HepG2 (cell line): ENCODE measurements around the gene SCT. TPM values are rescaled to one million over a fixed set of nuclear protein-coding genes. Genes with fewer than 3 reads are reported as not detected.
A peak's percentile ranks its signal among the peaks of the same experiment; 100 is the strongest.

Experiments
- ESRRA ChIP-seq: sonication (generic); formaldehyde crosslinking; IDR thresholded peaks from 2 replicates; pipeline ENCODE4 v1.5.1; 2020; ENCODE audit warnings: mild to moderate bottlenecking, low read depth, missing genetic modification reagents
- FOSL1 ChIP-seq: sonication (generic); formaldehyde crosslinking; IDR thresholded peaks from 2 replicates; pipeline ENCODE4 v1.9.0; 2021; ENCODE audit warnings: missing genetic modification reagents, borderline replicate concordance
- GMEB2 ChIP-seq: IDR thresholded peaks from 2 replicates; pipeline ENCODE4 v1.6.1; 2016; ENCODE audit warnings: missing biosample characterization, missing genetic modification reagents, low read depth
- HIC2 ChIP-seq: sonication (generic); formaldehyde crosslinking; IDR thresholded peaks from 2 replicates; pipeline ENCODE4 v1.9.0; 2022; ENCODE audit warnings: low read depth, missing genetic modification reagents
- HMG20A ChIP-seq: IDR thresholded peaks from 2 replicates; pipeline ENCODE4 v1.6.1; 2016; ENCODE audit warnings: borderline replicate concordance
- KLF6 ChIP-seq: IDR thresholded peaks from 2 replicates; pipeline ENCODE4 v1.8.0; 2016; ENCODE audit warnings: missing biosample characterization, missing genetic modification reagents
- PLSCR1 ChIP-seq: sonication (generic); formaldehyde crosslinking; IDR thresholded peaks from 2 replicates; pipeline ENCODE4 v1.5.0; 2020; ENCODE audit warnings: missing genetic modification reagents, mild to moderate bottlenecking, borderline replicate concordance
- RAD21 ChIP-seq: fragments of 450-650 bp; formaldehyde crosslinking; IDR thresholded peaks from 2 replicates; pipeline ENCODE4 v1.5.0; 2020; ENCODE audit warnings: mild to moderate bottlenecking
- RARA ChIP-seq: IDR thresholded peaks from 2 replicates; pipeline ENCODE4 v1.6.1; 2016; ENCODE audit warnings: missing genetic modification reagents, missing compliant biosample characterization
- SRSF9 ChIP-seq: fragments of 200-400 bp; formaldehyde crosslinking; IDR thresholded peaks from 2 replicates; pipeline ENCODE4 v1.6.1; 2018; ENCODE audit warnings: borderline replicate concordance, mild to moderate bottlenecking, low read depth, low read length; ENCODE audit not compliant: insufficient read depth, poor library complexity, severe bottlenecking
- STAT6 ChIP-seq: sonication (generic); formaldehyde crosslinking; IDR thresholded peaks from 2 replicates; pipeline ENCODE4 v1.4.0; 2020; ENCODE audit warnings: missing genetic modification reagents, mild to moderate bottlenecking, borderline replicate concordance
- TRAFD1 ChIP-seq: sonication (generic); formaldehyde crosslinking; IDR thresholded peaks from 2 replicates; pipeline ENCODE4 v1.5.1; 2020; ENCODE audit warnings: missing genetic modification reagents, mild to moderate bottlenecking, borderline replicate concordance
- polyA plus RNA-seq, 8 experiments: library from polyadenylated mRNA; depleted of rRNA in 3 of 8; stranded (reverse) in 7 of 8; unstranded in 1 of 8; fragments of >200 nt; fragmentation: Illumina TruSeq in 4 of 8; extraction: Trizol in 4 of 8; gene quantifications; 2 replicates each; pipeline versions ENCODE4 v1.2.1 to v1.2.3, GENCODE V29; 2011 to 2016; ENCODE audit warnings: low read depth in 4 of 8, missing spikeins in 1 of 8, mixed read lengths in 1 of 8; ENCODE audit not compliant: insufficient read depth in 1 of 8
- total RNA-seq, 5 experiments: library from RNA; depleted of rRNA; stranded (reverse); fragments of >200 nt; fragmentation: Illumina TruSeq; extraction: Trizol; gene quantifications; 2 replicates each; pipeline ENCODE4 v1.2.3, GENCODE V29; 2016; ENCODE audit warnings: low read depth in 1 of 5

The SCT gene
- total and polyA plus RNA-seq, 2 of the 13 experiments (the other 11 are each of a cell fraction or from before 2014, with no cell fraction given), result not detected

GRCh38 chr11:586376-587316 lies 40.3 kb downstream of the SCT start (continued):
- TF ChIP-seq HIC2 (CRISPR knock-in tag) (no peak), RARA (CRISPR knock-in tag) (peak; percentile 24; the same call in 1 of the 2 replicates), FOSL1 (CRISPR knock-in tag) (no peak), HMG20A (CRISPR knock-in tag) (no peak), ESRRA (CRISPR knock-in tag) (no peak), GMEB2 (CRISPR knock-in tag) (no peak), STAT6 (CRISPR knock-in tag) (no peak), PLSCR1 (CRISPR knock-in tag) (no peak), TRAFD1 (no peak), SRSF9 (no peak), RAD21 (CRISPR knock-in tag) (no peak), KLF6 (CRISPR knock-in tag) (no peak)
